Endothelial cell (in vitro differentiated cells): ENCODE measurements around the gene TMEM125. TPM values are rescaled to one million over a fixed set of nuclear protein-coding genes. Genes with fewer than 3 reads are reported as not detected.
A peak's percentile ranks its signal among the peaks of the same experiment; 100 is the strongest.

Experiments used
- DNase-seq: peaks from one replicate; pipeline ENCODE4 v3.0.0; 2021; ENCODE audit warnings: low spot score
- H3K27ac Mint-ChIP-seq: one replicate; pipeline ENCODE4 v1.8.0; 2021; ENCODE audit warnings: mixed read lengths, inconsistent platforms; ENCODE audit not compliant: unreplicated experiment
- H3K27me3 Mint-ChIP-seq: one replicate; pipeline ENCODE4 v1.8.0; 2021; ENCODE audit warnings: mild to moderate bottlenecking, moderate library complexity, mixed read lengths, inconsistent platforms; ENCODE audit not compliant: unreplicated experiment
- H3K36me3 Mint-ChIP-seq: one replicate; pipeline ENCODE4 v1.8.0; 2021; ENCODE audit warnings: mild to moderate bottlenecking, low read depth, mixed read lengths, inconsistent platforms; ENCODE audit not compliant: unreplicated experiment
- H3K4me1 Mint-ChIP-seq: one replicate; pipeline ENCODE4 v1.8.0; 2021; ENCODE audit warnings: mild to moderate bottlenecking, mixed read lengths, inconsistent platforms; ENCODE audit not compliant: unreplicated experiment
- H3K4me3 Mint-ChIP-seq: one replicate; pipeline ENCODE4 v1.8.0; 2021; ENCODE audit warnings: mild to moderate bottlenecking, mixed read lengths, inconsistent platforms; ENCODE audit not compliant: unreplicated experiment
- H3K9me3 Mint-ChIP-seq: one replicate; pipeline ENCODE4 v1.8.0; 2021; ENCODE audit warnings: mixed read lengths, inconsistent platforms; ENCODE audit not compliant: unreplicated experiment
- long read RNA-seq: library from polyadenylated mRNA; unstranded; transcript quantifications from one replicate; pipeline ENCODE4 v2.0.0, GENCODE V29; 2020; ENCODE audit not compliant: unreplicated experiment
- total RNA-seq: library from RNA; stranded (reverse); fragmentation: NEBNext Ultra II Directional; extraction: Animal tissue kit (Norgen Biotek cat#: 25700); gene quantifications from one replicate; pipeline ENCODE4 v1.2.1, GENCODE V29; 2021; ENCODE audit not compliant: unreplicated experiment
- TF ChIP-seq, protein P1 (sequence below): fragments of 200-600 bp; sonication (generic); IDR thresholded peaks from one replicate; pipeline ENCODE4 v1.5.0; 2021; ENCODE audit warnings: antibody characterized with exemption; ENCODE audit not compliant: unreplicated experiment

The TMEM125 gene
- 2.7 TPM for total RNA-seq
- long read RNA-seq, partial matches to known transcripts, result 2 of 3 reads
- long read RNA-seq, other reads (novel, unspliced or antisense), result 1 of 3 reads

DNA sequence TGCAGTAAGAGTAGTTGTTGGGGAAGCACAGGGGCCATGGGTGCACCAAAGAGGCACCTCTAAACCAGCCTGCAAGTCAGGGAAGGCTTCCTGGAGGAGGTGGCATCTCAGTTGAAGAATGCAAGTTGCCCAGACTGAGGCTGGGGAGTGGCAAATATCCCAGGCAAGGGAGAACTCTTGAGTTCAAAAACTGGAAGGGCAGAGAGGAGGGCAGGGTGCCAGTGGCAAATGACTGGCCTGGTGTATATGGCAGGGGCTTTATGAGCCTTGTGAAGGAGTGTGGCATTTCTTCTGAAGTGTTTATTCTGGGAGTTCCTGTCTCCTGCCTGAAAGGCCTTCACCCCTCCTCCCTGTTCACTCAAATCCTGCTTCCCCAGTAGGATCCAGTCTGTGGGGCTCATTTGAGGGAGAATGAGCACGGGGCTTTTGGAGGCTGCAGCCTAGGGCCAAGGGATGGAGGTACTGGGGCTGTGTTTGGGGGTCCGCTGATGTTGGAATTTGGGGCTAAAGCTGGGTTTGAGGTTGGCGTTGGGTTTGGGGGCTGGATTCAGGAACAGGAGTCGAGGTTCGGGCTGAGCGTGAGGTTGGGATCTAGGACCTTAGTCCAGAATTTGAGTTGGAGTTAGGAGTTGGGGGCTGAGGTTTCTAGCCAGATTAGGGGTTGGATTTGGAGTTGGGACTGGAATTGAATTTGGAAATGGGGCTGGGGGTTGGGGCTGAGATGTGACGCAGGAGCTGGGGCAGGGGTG, at the start of gene TMEM125:
Gene TMEM125 (plus strand): TSS at position 357 of the 749 bp plus-strand sequence. CDS start 2,740 bp downstream, outside the sequence.
- peak within 1 kb of the TSS; percentile 35 for H3K4me3 Mint-ChIP-seq
- H3K27ac Mint-ChIP-seq, result no peak within 1 kb of the TSS
- peaks cover 5% of the 10 kb centered on the region for H3K9me3 Mint-ChIP-seq
- H3K4me1 Mint-ChIP-seq, result peaks cover 36% of the 10 kb centered on the region
- H3K36me3 Mint-ChIP-seq, result peaks cover 4% of the 10 kb centered on the region
- no peak for DNase-seq
- peaks cover 9% of the 10 kb centered on the region for H3K27me3 Mint-ChIP-seq
- TF ChIP-seq, protein P1, sequence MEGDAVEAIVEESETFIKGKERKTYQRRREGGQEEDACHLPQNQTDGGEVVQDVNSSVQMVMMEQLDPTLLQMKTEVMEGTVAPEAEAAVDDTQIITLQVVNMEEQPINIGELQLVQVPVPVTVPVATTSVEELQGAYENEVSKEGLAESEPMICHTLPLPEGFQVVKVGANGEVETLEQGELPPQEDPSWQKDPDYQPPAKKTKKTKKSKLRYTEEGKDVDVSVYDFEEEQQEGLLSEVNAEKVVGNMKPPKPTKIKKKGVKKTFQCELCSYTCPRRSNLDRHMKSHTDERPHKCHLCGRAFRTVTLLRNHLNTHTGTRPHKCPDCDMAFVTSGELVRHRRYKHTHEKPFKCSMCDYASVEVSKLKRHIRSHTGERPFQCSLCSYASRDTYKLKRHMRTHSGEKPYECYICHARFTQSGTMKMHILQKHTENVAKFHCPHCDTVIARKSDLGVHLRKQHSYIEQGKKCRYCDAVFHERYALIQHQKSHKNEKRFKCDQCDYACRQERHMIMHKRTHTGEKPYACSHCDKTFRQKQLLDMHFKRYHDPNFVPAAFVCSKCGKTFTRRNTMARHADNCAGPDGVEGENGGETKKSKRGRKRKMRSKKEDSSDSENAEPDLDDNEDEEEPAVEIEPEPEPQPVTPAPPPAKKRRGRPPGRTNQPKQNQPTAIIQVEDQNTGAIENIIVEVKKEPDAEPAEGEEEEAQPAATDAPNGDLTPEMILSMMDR, result no peak

DNA sequence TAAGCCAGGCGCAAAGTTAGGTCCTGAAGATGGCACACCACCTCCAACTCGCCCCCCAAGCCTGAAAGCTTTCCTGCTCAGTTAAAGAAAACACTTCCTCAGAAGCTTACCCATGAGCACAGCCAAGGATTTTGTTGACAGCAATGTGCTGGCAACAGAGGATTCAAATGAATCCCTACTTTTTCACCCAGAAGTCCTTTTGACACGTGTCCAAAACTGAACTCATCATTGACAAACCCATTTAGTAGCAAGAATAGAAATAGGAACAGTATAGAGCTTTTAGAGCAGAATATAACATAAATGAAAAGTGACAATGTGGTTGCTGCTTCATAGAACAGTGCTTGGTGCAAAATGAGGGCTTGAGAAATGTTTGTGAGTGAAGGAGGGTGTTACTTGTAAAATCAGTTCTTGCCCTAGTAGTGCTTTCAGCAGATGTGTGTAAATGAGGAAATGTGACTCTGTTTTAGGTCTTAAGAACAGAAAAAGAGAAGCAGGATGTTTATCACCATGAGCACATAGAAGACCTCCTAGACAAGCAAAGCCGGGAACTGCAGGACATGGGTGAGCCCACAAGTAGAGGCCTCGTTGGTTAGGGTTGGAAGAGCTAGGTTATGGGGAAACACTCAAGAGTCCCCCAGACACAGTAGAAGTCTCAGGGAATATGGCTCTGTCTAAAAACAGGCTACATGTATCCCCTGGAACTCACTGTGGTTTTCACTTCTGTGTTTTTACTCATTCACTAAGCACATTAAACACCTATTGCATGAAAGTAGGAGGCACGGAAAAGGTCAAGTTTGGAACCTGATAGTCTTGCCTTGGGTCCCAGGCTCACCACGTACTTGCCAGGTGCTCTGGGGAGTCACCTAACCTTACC, 48.6 kb upstream of the TMEM125 start:
- peak overlapping the region; percentile 68 for H3K27ac Mint-ChIP-seq
- DNase-seq, result no peak
- no peaks in the 10 kb centered on the region for H3K9me3 Mint-ChIP-seq
- H3K36me3 Mint-ChIP-seq, result no peaks in the 10 kb centered on the region
- H3K27me3 Mint-ChIP-seq, result peaks cover 8% of the 10 kb centered on the region
- H3K4me3 Mint-ChIP-seq, result no peak overlapping the region
- TF ChIP-seq, protein P1, result no peak
- peaks cover 23% of the 10 kb centered on the region for H3K4me1 Mint-ChIP-seq

DNA sequence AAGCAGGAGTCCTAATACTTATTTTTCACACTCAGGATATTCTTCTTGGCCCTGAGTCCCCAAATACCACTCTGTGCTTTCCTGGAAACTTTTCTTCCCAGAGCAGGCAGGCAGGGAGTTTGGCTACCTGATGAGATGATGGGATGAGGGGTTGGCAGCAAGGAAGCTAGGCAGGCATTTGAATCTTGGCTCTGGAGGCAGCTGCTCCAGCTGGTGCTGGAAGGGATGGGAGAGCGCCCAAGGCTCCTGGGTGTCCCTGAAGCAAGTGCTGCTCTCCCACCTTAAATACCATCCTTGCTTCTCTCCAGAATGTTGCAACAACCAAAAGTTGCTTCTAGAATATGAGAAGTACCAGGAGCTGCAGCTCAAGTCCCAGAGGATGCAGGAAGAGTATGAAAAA, 48.0 kb upstream of the TMEM125 start:
- TF ChIP-seq, protein P1, result no peak
- Mint-ChIP-seq H3K4me1 (peaks cover 16% of the 10 kb centered on the region), H3K9me3 (no peaks in the 10 kb centered on the region), H3K27ac (no peak overlapping the region), H3K36me3 (no peaks in the 10 kb centered on the region), H3K4me3 (no peak overlapping the region), H3K27me3 (peaks cover 9% of the 10 kb centered on the region)
- no peak for DNase-seq

DNA sequence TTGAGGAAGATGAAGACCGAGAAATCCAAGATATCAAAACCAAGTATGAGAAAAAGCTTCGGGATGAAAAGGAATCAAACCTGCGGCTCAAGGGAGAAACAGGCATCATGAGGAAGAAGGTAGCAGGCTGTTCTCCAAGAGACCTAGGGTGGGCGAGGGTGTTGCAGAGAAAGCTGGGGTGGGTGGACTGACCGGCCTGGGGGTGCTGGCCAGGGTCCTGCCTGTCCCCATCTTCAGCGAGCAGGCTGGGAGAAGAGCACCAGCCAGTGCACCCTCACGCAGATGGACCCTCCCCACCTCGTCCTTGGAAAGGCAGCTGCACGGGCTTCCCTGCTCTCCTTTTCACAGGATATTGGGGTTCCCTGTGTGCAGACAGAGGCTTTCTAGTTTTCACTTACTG, 46.9 kb upstream of the TMEM125 start:
- Mint-ChIP-seq H3K27ac (no peak overlapping the region), H3K9me3 (no peaks in the 10 kb centered on the region), H3K4me3 (no peak overlapping the region), H3K36me3 (no peaks in the 10 kb centered on the region), H3K27me3 (peaks cover 9% of the 10 kb centered on the region), H3K4me1 (peaks cover 8% of the 10 kb centered on the region)
- no peak for DNase-seq
- TF ChIP-seq, protein P1, result no peak
